Measurements from ENCODE around the gene TUBA1A.

GRCh38 chr12:49188916-49189367 is at the start of gene TUBA1A:
- TF ChIP-seq POU6F1 (CRISPR knock-in tag; IDR thresholded peaks at IDR 0.05; ENCODE audit: borderline replicate concordance, low read depth) (no peak), TOX (CRISPR knock-in tag; IDR thresholded peaks at IDR 0.05; ENCODE audit: borderline replicate concordance) (no peak), ZNF70 (CRISPR knock-in tag; IDR thresholded peaks at IDR 0.05) (no peak), ZNF565 (CRISPR knock-in tag; conservative IDR thresholded peaks at IDR 0.05; ENCODE audit: low read depth) (no peak), ZFP3 (CRISPR knock-in tag; IDR thresholded peaks at IDR 0.05) (no peak), RARB (CRISPR knock-in tag; IDR thresholded peaks at IDR 0.05) (no peak), ZNF8 (CRISPR knock-in tag; IDR thresholded peaks at IDR 0.05) (no peak), TSHZ2 (CRISPR knock-in tag; IDR thresholded peaks at IDR 0.05) (no peak), PPARA (CRISPR knock-in tag; IDR thresholded peaks at IDR 0.05; ENCODE audit: borderline replicate concordance) (no peak), SNAI2 (CRISPR knock-in tag; IDR thresholded peaks at IDR 0.05) (no peak), PATZ1 (CRISPR knock-in tag; IDR thresholded peaks at IDR 0.05; ENCODE audit: borderline replicate concordance) (no peak), CREB5 (CRISPR knock-in tag; IDR thresholded peaks at IDR 0.05; ENCODE audit: low read depth) (no peak; the same call in 1 of the 2 replicates), GLIS3 (CRISPR knock-in tag; IDR thresholded peaks at IDR 0.05) (no peak), ZFP30 (CRISPR knock-in tag; IDR thresholded peaks at IDR 0.05) (no peak)

Data from SK-N-SH treated with all-trans-retinoic acid at 6 μM for 48 hours (cell line).